ENCODE results near the gene CLEC16A. TPM values are rescaled to one million over a fixed set of nuclear protein-coding genes. Genes with fewer than 3 reads are reported as not detected.

CLEC16A gene
- total and polyA plus RNA-seq, 9 of the 15 experiments (the other 6 are each of a cell fraction or from before 2014, with no cell fraction given) = 1.00 to 22.3 (median 10.0) TPM

- TF ChIP-seq HIVEP1 (CRISPR knock-in tag; IDR thresholded peaks at IDR 0.05) = no peak
- no peak for TF ChIP-seq COPS2 (conservative IDR thresholded peaks at IDR 0.05)
- TF ChIP-seq RAD51 (IDR thresholded peaks at IDR 0.05; ENCODE audit: borderline replicate concordance, low read depth) = no peak
- no peak for TF ChIP-seq BRD9 (IDR thresholded peaks at IDR 0.05; ENCODE audit: low read depth, partially characterized antibody)
- no peak for TF ChIP-seq YBX1 (IDR thresholded peaks at IDR 0.05)
- TF ChIP-seq SETDB1 (IDR thresholded peaks at IDR 0.05; ENCODE audit: low read length) = no peak
- TF ChIP-seq FOXK1 (CRISPR knock-in tag; IDR thresholded peaks at IDR 0.05; ENCODE audit: borderline replicate concordance) = no peak
- no peak for TF ChIP-seq EZH2 (IDR thresholded peaks at IDR 0.05; ENCODE audit: borderline replicate concordance, low read depth, low read length)
- no peak for TF ChIP-seq HMG20B (CRISPR knock-in tag; IDR thresholded peaks at IDR 0.05)
- no peak for TF ChIP-seq NFIC (IDR thresholded peaks at IDR 0.05)
- TF ChIP-seq KDM4B (IDR thresholded peaks at IDR 0.05; ENCODE audit: borderline replicate concordance in 2 of 2, low read depth in 1 of 2) = no peak
- TF ChIP-seq RBBP5 (IDR thresholded peaks at IDR 0.05; ENCODE audit: borderline replicate concordance, insufficient read depth, low read length, poor library complexity, severe bottlenecking) = no peak
- TF ChIP-seq GABPB2 (CRISPR knock-in tag; conservative IDR thresholded peaks at IDR 0.05) = no peak
- TF ChIP-seq CREB5 (CRISPR knock-in tag; IDR thresholded peaks at IDR 0.05) = no peak
- ChIA-PET CTCF (ENCODE audit: low intra/inter-chr PET ratio) (no interaction called here), POLR2A (interaction anchor here (0.7 kb wide), 2 partner anchors 8 to 121 kb away, joined by 3 read pairs; no protein-coding TSS in a partner anchor)
- no TSS peak for BruUV-seq (replicated peaks)
- Histone ChIP-seq H3K9ac (ENCODE audit: insufficient read depth in 1 of 2, low read depth in 2 of 2, low read length in 2 of 2) (peak overlapping the region in 1 of 2 experiments; percentile 77; a peak in 2 of 4 replicates), H3K27ac (ENCODE audit: extremely low read depth, low read depth, low read length) (peak overlapping the region; percentile 71; the same call in 1 of the 3 replicates), H3K36me3 (ENCODE audit: control insufficient read depth, insufficient read depth, low read length) (peaks cover 16% of the 10 kb centered on the region; the same call in 1 of the 3 replicates), H3K4me3 (no peak overlapping the region), H4K20me1 (replicated peaks; ENCODE audit: control insufficient read depth, insufficient read depth, low read length) (no peaks in the 10 kb centered on the region), H3K4me1 (replicated peaks in 1 of 2; ENCODE audit: control insufficient read depth in 2 of 2, insufficient read depth in 2 of 2, low read length in 2 of 2) (peaks cover 43 to 73% of the 10 kb centered on the region in 2 experiments), H3K9me3 (replicated peaks; ENCODE audit: control insufficient read depth, insufficient read depth, low read depth, low read length) (no peaks in the 10 kb centered on the region), H3K4me2 (ENCODE audit: insufficient read depth, low read length) (no peak overlapping the region), H3K9me1 (ENCODE audit: control insufficient read depth, insufficient read depth, low read length) (no peaks in the 10 kb centered on the region), H3K79me2 (ENCODE audit: control insufficient read depth, insufficient read depth, low read length) (no peaks in the 10 kb centered on the region), H2AFZ (ENCODE audit: low read depth, low read length) (no peak overlapping the region), H3K27me3 (ENCODE audit: control insufficient read depth in 2 of 2, insufficient read depth in 2 of 2, low read length in 2 of 2) (no peaks in the 10 kb centered on the region)
- ATAC-seq = no peak
- 88% methylated on average over 7 of the region's 8 CpGs for WGBS (ENCODE audit: insufficient coverage, low coverage, missing lambda C conversion rate)
- no peak for FAIRE-seq
- in situ Hi-C loops (cut with MboI) (no loop called here), intact Hi-C loops (cut with micrococcal nuclease) (loop anchor here (10.0 kb wide), 1 partner anchor 124 kb away; the partner anchor contains the start of gene SOCS1)
- no peak for DNase-seq (ENCODE audit: extremely low read depth in 1 of 4, low spot score in 3 of 4)
Observed at GRCh38 chr16:11130978-11131665, 186.8 kb downstream of the CLEC16A start.

All from K562 (cell line).